ENCODE results near the gene CEND1.

CEND1 gene

DNA sequence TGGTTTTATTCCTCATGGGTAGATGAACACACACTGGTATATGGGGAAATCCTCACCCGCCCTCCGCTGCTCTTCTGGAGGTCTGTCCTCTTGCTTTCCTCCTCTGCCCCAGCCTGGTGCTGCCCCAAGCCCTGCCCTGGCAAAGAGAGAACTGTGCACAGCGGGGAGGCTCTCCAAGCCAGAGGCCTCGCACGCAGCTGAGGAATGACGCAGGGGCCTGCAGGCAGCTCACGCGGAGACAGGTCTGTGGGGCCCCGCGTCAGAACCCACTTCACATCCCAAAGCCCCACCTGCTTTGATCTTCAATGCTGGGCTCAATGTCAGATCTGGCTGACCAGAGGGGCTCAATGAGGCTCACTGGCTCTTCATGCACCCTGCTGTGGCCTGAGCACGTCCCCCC, 22.7 kb downstream of the CEND1 start:
- TF ChIP-seq, protein P1, sequence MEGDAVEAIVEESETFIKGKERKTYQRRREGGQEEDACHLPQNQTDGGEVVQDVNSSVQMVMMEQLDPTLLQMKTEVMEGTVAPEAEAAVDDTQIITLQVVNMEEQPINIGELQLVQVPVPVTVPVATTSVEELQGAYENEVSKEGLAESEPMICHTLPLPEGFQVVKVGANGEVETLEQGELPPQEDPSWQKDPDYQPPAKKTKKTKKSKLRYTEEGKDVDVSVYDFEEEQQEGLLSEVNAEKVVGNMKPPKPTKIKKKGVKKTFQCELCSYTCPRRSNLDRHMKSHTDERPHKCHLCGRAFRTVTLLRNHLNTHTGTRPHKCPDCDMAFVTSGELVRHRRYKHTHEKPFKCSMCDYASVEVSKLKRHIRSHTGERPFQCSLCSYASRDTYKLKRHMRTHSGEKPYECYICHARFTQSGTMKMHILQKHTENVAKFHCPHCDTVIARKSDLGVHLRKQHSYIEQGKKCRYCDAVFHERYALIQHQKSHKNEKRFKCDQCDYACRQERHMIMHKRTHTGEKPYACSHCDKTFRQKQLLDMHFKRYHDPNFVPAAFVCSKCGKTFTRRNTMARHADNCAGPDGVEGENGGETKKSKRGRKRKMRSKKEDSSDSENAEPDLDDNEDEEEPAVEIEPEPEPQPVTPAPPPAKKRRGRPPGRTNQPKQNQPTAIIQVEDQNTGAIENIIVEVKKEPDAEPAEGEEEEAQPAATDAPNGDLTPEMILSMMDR (IDR thresholded peaks at IDR 0.05; ENCODE audit: low read depth, low read length): no peak
- TF ChIP-seq EZH2phosphoT487 (IDR thresholded peaks at IDR 0.05; ENCODE audit: low read depth): no peak

DNA sequence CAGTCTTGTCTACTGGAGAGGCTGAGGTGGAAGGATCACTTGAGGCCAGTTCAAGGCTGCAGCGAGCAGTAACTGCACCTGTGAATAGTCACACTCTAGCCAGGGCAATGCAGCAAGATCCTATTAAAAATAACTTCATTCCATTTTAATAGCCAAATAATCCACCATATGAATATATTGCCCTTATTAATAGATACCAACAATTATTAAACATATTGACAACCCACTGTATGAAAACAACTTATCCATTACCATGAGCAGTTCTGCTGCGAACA, 23.0 kb downstream of the CEND1 start:
- TF ChIP-seq EZH2phosphoT487 (IDR thresholded peaks at IDR 0.05; ENCODE audit: low read depth): no peak
- TF ChIP-seq, protein P1 (IDR thresholded peaks at IDR 0.05; ENCODE audit: low read depth, low read length): no peak
- Histone ChIP-seq H2AFZ (ENCODE audit: low read depth, low read length) (no peak overlapping the region), H3K9me3 (ENCODE audit: insufficient read depth, low read length) (no peaks in the 10 kb centered on the region), H3K79me2 (ENCODE audit: low read length) (peaks cover 15% of the 10 kb centered on the region; the same call in 1 of the 2 replicates), H3K4me2 (ENCODE audit: low read length) (no peak overlapping the region), H3K27ac (ENCODE audit: low read length) (no peak overlapping the region), H4K20me1 (ENCODE audit: insufficient read depth, low read length) (peaks cover 24% of the 10 kb centered on the region), H3K27me3 (ENCODE audit: low read depth, low read length) (no peaks in the 10 kb centered on the region), H3K36me3 (replicated peaks; ENCODE audit: low read depth, low read length) (peaks cover 53% of the 10 kb centered on the region), H3K9ac (ENCODE audit: low read length) (no peak overlapping the region), H3K4me3 (ENCODE audit: low read length) (no peak overlapping the region), H3K4me1 (ENCODE audit: low read length) (no peaks in the 10 kb centered on the region)

More for the DNA sequence above, 22.7 kb downstream of the CEND1 start:
- Histone ChIP-seq H3K9me3 (ENCODE audit: insufficient read depth, low read length) (no peaks in the 10 kb centered on the region), H3K4me1 (ENCODE audit: low read length) (no peaks in the 10 kb centered on the region), H3K27me3 (ENCODE audit: low read depth, low read length) (no peaks in the 10 kb centered on the region), H3K4me3 (ENCODE audit: low read length) (no peak overlapping the region), H4K20me1 (ENCODE audit: insufficient read depth, low read length) (peaks cover 22% of the 10 kb centered on the region), H3K4me2 (ENCODE audit: low read length) (no peak overlapping the region), H3K36me3 (replicated peaks; ENCODE audit: low read depth, low read length) (peaks cover 51% of the 10 kb centered on the region), H2AFZ (ENCODE audit: low read depth, low read length) (no peak overlapping the region), H3K9ac (ENCODE audit: low read length) (no peak overlapping the region), H3K79me2 (ENCODE audit: low read length) (peaks cover 16% of the 10 kb centered on the region; the same call in 1 of the 2 replicates), H3K27ac (ENCODE audit: low read length) (no peak overlapping the region)

DNA sequence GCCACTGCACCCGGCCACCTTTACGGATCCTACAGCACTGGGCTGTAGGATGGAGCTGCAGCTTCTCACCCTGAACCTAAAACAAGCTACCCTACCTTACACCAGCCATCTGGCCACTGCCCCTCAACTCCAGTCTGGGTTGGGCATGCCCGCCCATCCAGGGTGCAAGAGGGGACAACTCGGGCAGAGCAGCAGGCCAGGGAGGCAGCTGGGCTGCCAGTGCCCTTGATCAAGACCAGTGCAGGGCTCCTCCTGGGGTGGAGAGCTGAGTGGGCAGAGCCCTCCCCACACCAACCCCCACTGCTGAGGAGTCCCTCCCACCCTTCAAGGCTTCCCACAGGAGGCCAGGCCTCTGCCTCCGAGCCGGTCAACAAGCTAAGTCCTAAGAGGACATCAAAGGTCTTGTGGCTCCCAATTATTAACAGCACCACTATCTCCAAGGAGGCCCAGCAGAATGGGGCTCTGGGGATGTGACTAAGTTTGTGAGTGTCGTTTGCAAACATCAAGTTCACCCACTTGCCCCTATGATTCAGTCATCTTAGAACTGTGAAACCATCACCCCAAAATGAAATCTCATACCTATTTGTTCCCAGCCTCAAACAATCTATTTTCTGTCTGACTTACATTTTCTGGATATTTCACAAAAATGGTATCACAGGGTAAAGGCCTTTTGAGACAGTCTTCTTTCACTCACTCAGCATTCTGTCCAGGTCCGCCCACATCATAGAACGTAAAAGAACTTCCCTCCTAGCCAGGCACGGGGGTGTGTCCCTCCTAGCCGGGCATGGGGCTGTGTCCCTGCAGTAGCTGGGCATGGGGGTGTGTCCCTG, 23.6 kb downstream of the CEND1 start:
- Histone ChIP-seq H3K9ac (ENCODE audit: low read length) (no peak overlapping the region), H3K4me1 (ENCODE audit: low read length) (no peaks in the 10 kb centered on the region), H4K20me1 (ENCODE audit: insufficient read depth, low read length) (peaks cover 24% of the 10 kb centered on the region), H3K27ac (ENCODE audit: low read length) (no peak overlapping the region), H2AFZ (ENCODE audit: low read depth, low read length) (no peak overlapping the region), H3K4me3 (ENCODE audit: low read length) (no peak overlapping the region), H3K27me3 (ENCODE audit: low read depth, low read length) (no peaks in the 10 kb centered on the region), H3K79me2 (ENCODE audit: low read length) (peaks cover 9% of the 10 kb centered on the region; the same call in 1 of the 2 replicates), H3K4me2 (ENCODE audit: low read length) (no peak overlapping the region), H3K36me3 (replicated peaks; ENCODE audit: low read depth, low read length) (peaks cover 48% of the 10 kb centered on the region), H3K9me3 (ENCODE audit: insufficient read depth, low read length) (no peaks in the 10 kb centered on the region)
- no peak for TF ChIP-seq EZH2phosphoT487 (IDR thresholded peaks at IDR 0.05; ENCODE audit: low read depth)
- TF ChIP-seq, protein P1 (IDR thresholded peaks at IDR 0.05; ENCODE audit: low read depth, low read length): no peak

DNA sequence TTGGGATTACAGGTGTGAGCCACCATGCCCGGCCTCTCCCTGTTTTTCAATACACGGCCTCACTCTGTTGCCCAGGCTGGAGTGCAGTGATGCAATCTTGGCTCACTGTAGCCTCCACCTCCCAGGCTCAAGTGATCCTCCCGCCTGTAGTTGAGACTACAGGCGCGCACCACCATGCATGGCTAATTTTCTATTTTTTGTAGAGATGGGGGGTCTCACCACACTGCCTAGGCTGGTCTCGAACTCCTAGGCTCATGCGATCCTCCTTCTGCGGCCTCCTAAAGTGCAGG, 24.1 kb downstream of the CEND1 start:
- no peak overlapping the region for H3K27ac ChIP-seq (ENCODE audit: low read length)
- no peak overlapping the region for H3K4me2 ChIP-seq (ENCODE audit: low read length)
- peaks cover 24% of the 10 kb centered on the region for H4K20me1 ChIP-seq (ENCODE audit: insufficient read depth, low read length)

More for the DNA sequence above, 24.1 kb downstream of the CEND1 start:
- TF ChIP-seq, protein P1 (IDR thresholded peaks at IDR 0.05; ENCODE audit: low read depth, low read length): no peak
- no peak for TF ChIP-seq EZH2phosphoT487 (IDR thresholded peaks at IDR 0.05; ENCODE audit: low read depth)
- H3K36me3 ChIP-seq (replicated peaks; ENCODE audit: low read depth, low read length): peaks cover 42% of the 10 kb centered on the region
- no peaks in the 10 kb centered on the region for H3K9me3 ChIP-seq (ENCODE audit: insufficient read depth, low read length)
- peaks cover 7% of the 10 kb centered on the region; the same call in 1 of the 2 replicates for H3K79me2 ChIP-seq (ENCODE audit: low read length)
- H3K4me3 ChIP-seq (ENCODE audit: low read length): no peak overlapping the region
- H2AFZ ChIP-seq (ENCODE audit: low read depth, low read length): no peak overlapping the region
- no peaks in the 10 kb centered on the region for H3K4me1 ChIP-seq (ENCODE audit: low read length)
- no peak overlapping the region for H3K9ac ChIP-seq (ENCODE audit: low read length)
- H3K27me3 ChIP-seq (ENCODE audit: low read depth, low read length): no peaks in the 10 kb centered on the region
